Renal pelvis (tissue), 4 donors: Measurements from ENCODE around the gene IMMP1L. TPM values are rescaled to one million over a fixed set of nuclear protein-coding genes. Genes with fewer than 3 reads are reported as not detected.

Source experiments
- DNase-seq: peaks from one replicate; pipeline ENCODE4 v3.0.0-alpha.2; 2013
- polyA plus RNA-seq, 3 donors: library from polyadenylated mRNA; unstranded; fragments of 120-200 nt; gene quantifications; one replicate each; pipeline ENCODE4 v1.2.1, GENCODE V29; 2013; ENCODE audit not compliant: insufficient read length in 3 of 3

The IMMP1L gene
- polyA plus RNA-seq, 3 donors: 46.7 to 47.6 (median 47.6) TPM

GRCh38 chr11:31414338-31414737 is 95.1 kb downstream of the IMMP1L start:
- no peak for DNase-seq

GRCh38 chr11:31412946-31413345 is 96.5 kb downstream of the IMMP1L start:
- DNase-seq: no peak

GRCh38 chr11:31408201-31408600 is 101.2 kb downstream of the IMMP1L start:
- no peak for DNase-seq

DNA sequence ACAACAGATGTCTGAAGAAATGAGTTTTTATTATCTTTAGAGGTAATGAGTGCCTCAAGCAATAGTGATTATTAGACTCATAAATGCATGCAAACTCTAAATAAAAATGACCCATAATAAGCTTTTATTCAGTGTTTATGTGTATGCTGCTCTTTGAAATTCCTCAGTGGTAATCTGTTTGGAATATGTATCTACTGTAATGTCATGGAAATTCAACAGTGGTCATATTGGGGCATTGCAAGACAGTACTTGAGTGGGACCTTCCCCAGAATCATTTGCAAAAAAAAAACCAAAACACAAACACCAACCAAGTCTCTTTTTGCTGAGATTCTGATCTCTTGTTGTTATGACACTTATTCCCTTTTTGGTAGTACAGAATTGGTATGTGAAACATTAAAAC is 104.8 kb downstream of the IMMP1L start:
- DNase-seq: no peak

- no peak for DNase-seq
Observed at GRCh38 chr11:31397239-31397834, 112.1 kb downstream of the IMMP1L start.

DNA sequence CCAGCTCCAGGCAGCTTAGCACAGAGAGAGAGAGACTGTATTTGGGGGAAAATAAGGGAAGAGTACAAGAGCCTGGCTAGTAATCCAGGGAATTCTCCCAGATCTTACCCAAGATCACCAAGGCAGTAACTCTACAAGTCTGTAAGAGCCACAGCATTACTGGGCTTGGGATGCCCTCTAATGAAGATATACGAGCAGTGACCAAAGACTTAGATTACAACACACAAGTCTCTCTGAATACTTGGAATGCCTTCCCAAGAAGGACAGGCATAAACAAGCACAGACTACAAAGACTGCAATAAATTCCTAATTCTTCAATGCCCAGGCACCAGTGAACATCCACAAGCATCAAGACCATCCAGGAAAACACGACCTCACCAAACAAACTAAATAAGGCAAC is 122.0 kb downstream of the IMMP1L start:
- no peak for DNase-seq

GRCh38 chr11:31383116-31383515 is 126.3 kb downstream of the IMMP1L start:
- DNase-seq: no peak

Other genes with a start within 250 kb of the IMMP1L start
- 1 to 10 TPM; 3.5 to 6.3 (median 6.1) TPM for gene DCDC1, start 139.9 kb downstream of the IMMP1L start, polyA plus RNA-seq
- gene DNAJC24, start 139.8 kb downstream of the IMMP1L start, polyA plus RNA-seq: 10 to 100 TPM; 17.7 to 26.6 (median 24.9) TPM
- gene ELP4, start 145 bp upstream of the IMMP1L start, polyA plus RNA-seq: 10 to 100 TPM; 22.3 to 25.6 (median 22.8) TPM